Measurements from ENCODE around the gene SYT1.
"Not testable (repeated sequence)": the region's sequence is repeated elsewhere in the genome, so short reads cannot be mapped to it uniquely, and the experiment has no call there.

SYT1 gene

DNA sequence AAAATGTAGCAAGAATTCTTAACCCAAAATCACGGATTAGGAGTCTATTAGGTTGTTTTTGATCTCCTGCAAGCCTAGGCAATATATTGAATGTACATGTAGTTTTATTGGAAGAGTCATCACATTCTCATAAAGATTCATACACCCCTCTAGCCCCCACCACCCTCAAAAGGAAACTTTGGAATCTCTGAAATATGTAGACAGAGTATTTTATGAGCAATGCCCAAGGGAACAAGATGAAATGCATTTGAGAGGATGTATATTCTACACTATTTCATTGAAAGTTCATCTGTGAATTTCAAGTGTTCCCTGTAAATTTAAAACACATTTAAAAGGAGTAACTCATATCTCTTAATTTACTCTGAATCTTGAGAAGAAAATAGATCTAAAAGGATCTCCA is 103.7 kb downstream of the SYT1 start:
- DNase-seq (ENCODE audit: low read depth in 2 of 2) = no peak

DNA sequence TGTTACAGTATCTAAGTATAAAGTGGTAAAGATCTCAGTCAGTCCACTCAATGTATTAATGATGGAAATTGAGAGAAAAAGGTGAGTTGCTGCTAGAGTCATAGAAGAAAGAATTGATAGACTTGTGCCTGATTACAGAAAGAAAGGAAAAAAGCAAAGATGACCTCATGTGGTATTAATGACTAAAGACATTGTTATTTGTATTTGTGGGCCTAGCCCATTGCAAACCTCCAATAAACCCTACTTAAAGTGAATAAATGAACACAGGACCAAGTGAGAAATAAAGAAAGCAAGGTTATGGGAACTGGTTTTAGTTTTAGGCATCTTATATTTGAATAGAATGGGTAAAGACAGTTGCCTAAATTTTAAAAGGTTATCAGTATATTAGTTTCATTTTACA is 105.5 kb downstream of the SYT1 start:
- DNase-seq (ENCODE audit: low read depth in 2 of 2) = no peak

DNA sequence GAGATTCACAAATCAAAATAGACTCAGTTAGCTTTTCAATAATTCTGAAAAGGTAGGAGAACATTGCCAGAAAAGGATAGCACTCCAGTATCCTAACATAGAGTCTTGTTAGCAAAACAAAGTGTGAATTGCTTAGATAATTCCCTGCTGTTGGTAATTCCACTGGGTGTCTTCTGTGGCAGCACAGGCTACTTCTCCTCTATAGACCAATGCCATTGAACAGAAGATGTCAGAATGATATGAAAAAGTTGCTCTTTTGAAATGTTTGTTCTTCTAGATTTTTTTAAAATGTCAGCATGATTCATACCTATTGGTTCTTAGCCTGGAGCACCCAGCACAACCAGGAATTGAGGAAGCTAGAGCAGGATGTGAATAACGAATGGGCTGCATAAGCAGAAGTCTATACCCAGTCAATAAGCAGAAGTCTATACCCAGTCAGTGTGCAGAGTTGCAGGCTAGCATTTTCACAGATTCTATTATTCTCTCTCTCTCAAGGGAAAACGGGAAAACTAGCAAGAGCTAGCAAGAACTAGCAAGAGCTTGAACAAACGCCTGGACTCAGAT is 112.8 kb downstream of the SYT1 start:
- DNase-seq (ENCODE audit: low read depth in 2 of 2) = no peak

DNA sequence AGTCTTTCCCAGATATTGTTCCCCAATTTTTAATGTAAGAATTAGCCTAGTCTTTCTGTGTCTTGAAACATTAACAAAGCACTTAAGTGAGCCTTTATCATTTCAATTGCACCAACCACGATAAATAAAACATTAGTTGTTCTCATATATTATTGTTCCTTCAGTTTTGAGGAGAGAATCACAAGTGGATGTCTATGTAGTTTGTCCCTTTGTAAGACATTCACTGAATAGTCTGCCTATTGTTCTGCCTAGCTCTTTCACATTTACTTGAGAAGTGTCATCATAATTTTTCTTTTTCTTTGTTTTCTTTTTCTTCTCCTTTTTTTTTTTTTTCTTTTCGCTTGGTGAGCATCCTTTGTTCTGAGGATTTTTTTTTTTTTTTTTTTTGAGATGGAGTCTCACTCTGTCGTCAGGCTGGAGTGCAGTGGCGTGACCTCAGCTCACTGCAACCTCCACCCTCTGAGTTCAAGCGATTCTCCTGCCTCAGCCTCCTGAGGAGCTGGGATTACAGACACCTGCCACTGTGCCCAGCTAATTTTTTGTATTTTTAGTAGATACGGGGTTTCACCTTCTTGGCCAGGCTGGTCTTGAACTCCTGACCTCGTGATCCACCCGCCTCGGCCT is 129.7 kb downstream of the SYT1 start:
- no peak for DNase-seq (ENCODE audit: low read depth in 2 of 2)

DNA sequence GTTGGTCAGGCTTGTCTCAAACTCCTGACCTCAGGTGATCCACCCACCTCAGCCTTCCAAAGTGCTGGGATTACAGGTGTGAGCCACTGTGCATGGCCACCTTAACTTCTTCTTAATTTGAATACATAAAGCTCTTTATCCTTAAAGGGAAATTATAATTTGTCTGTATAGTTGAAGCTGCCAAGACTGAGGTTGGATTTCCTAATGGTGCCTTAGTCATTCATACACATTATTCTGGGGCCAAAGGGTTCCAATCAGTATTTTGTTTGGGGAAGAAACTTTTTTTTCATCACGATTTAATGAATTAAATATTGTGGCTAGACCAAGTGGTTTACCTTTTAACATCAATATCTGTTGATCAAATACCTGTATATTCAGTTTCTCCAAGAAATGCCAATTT is 135.9 kb downstream of the SYT1 start:
- no peak for DNase-seq (ENCODE audit: low read depth in 2 of 2)

DNA sequence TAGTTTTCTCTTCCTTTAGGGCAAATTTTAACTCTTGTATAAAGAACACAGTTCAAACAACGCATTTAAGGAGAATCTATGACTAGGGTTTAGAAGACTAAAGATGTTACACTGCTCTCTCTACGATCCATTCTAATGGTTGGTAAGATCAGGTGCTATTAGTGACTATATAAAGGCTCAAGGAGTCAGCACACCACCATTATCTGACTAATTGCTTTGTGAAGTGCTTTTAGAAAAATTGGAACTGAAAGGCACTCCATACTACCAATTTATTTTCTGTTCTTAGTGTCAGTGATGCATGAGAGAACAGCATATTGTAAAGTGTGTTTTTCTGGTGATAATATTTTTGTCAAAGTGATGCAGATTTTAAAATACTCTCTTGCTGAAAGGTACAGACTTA is 136.8 kb downstream of the SYT1 start:
- no peak for DNase-seq (ENCODE audit: low read depth in 2 of 2)

DNA sequence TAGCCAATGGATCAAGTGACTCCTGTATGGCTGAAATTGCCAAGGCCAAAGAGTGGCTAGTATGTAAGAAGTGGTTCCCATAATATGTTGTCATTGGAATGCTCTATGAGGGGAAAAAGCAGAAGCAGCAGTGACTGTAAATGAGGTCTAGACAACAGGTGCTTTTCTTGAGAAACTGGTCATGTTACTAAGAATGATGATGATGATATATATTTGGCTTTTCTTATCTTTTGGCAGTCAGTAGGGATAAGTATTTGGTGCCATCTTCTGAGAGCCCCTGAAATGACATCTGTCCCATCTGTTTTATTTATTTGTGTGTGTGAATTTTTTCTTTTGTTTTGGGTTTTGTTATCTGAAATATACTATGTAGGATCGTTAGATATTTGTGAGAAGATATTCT is 141.7 kb downstream of the SYT1 start:
- DNase-seq (ENCODE audit: low read depth in 2 of 2) = no peak

DNA sequence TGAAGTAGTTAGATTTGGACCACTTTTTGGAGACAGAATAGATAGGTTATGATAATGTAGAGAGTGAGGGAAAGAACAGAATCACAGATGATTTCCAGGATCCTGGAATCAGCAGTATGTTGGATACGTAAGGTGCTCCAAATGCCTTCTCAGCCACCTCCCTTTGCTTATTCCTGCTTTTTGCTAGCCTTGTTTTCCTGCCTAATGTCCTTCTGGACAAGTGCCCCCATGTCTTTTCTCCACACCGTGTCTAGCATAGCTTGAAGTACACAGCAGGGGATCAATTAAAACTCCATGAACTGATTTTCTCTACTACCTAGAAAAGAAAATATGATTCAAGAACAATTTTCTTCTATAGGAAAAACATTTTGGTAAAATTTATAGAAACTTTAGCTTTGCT is 144.0 kb downstream of the SYT1 start:
- DNase-seq (ENCODE audit: low read depth in 2 of 2) = no peak

DNA sequence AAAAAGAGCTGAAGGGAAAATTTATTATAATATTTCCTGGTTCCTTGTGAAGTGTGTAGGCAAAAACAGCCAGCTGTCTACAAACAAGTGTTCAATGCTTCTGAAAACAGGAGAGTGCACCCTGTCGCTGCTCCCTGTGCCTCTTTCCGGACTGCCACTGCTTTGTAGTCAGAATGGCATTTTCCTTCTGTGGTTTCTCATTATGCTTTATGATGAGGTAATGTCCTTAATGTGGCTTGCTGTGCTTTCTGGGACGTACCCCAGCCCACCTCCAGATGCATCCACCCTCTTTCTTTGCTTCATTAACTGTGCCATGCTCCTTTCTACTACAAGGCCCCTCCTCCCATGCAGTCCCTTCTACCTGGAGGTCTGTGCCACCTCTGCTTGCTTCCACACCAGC is 148.1 kb downstream of the SYT1 start:
- DNase-seq (ENCODE audit: low read depth in 2 of 2) = no peak

DNA sequence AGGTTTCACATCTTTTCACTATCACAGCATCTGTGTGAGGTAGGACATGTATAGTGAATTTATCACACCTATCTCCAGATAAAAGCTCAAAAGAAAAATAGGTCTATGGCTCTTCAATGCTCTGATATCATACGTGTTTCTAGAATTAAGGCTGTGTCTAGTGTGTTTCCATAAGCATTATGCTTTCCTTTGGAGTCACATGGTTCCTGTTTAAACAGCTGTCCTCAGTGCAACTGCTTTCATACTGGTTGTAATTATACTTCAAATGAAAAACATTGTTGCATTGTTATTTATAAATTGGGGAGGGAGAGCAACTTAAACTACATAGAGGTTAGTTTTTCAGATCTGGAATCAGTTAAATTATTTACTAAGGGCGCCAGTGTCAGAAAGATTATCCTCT is 151.6 kb downstream of the SYT1 start:
- DNase-seq (ENCODE audit: low read depth in 2 of 2) = no peak

DNA sequence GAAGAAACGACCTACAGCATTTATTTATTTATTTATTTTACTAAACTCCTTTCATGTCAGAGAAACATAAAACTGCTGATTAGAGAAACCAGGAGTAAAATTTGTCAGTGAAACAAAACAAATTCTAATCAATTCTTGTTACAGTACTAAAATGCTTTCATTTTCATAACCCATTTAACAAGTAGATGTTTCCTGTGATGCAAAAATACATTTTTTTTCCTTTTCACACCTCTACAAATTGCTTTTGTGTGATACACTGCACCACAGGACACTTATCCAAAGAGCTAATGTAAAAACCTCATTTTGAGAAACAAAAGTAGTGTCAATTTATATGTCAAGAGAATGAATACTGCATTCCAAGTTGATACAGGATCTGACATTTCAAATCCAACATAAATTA is 155.1 kb downstream of the SYT1 start:
- DNase-seq (ENCODE audit: low read depth in 2 of 2) = no peak

DNA sequence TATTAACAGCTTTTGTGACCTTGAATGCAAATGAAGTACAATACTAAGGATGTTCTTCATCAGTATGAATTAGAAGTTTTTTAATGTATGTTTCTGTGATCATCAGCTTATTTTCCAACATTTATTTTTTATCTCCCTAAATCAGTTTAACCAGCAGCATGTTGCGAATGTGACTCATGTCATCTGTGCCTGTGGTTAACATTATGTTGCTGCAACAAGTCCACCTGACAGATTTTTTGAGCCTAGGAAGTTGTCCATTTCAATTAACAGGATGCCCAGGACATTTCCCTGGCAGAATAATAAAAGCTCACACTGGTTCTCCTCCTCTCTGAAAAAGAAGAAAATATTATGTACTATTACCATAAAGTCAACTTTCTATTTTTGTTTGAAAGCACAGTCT is 155.5 kb downstream of the SYT1 start:
- DNase-seq (ENCODE audit: low read depth in 2 of 2) = no peak

DNA sequence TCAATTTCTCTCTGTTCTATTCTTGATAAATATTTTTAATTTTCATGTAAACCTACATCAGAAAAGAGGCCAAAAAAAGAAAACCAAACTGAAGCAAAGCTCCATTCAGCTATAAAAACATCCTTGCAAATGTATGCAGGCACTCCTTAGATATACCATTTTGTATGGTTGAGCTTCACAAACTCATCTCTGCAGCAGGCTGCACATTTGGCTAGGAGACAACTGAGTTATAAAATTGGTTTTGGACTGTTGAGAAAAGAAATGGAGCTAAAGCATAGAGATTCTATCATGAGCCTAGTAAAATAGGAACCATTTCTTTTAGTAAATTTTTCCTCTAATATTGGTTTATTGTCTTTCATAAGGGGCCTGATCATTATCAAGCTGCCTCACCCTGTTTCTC is 156.4 kb downstream of the SYT1 start:
- no peak for DNase-seq (ENCODE audit: low read depth in 2 of 2)

DNA sequence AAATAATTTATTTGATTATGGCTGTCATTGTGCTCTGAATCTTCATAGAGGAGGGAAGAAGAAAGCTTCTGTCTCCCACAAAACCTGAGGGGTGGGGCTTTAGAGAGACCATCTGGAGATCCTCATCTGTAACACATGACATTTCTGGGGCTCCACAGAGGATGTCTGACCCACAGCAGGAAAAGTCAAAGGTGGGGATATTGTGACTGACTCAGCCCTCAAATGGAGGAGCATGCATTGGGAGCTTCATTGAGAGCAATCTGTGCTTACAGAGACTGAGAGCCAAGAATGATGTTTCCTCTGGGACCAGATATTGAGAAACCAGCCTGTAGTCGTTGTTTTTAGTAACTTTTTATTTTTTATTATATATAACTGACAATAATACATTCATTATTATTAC is 158.7 kb downstream of the SYT1 start:
- no peak for DNase-seq (ENCODE audit: low read depth in 2 of 2)

DNA sequence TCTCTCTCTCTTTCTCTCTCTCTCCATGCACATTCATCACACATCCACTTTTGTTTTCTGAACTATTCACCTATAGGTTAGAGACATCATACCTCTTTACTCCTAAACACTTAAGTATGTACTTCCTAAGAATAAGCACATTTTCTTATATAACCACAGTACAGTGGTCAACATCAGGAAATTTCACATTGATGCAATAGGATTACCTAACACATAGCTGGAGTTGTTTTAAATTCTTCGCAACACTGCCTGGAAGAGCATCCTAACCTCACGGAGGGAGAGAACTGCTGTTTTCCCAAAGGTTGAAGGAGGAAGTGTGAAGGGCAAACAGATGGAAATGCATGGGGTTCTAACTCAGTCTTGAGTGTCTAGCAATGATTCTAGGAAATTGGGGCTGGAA is 159.2 kb downstream of the SYT1 start:
- no peak for DNase-seq (ENCODE audit: low read depth in 2 of 2)

DNA sequence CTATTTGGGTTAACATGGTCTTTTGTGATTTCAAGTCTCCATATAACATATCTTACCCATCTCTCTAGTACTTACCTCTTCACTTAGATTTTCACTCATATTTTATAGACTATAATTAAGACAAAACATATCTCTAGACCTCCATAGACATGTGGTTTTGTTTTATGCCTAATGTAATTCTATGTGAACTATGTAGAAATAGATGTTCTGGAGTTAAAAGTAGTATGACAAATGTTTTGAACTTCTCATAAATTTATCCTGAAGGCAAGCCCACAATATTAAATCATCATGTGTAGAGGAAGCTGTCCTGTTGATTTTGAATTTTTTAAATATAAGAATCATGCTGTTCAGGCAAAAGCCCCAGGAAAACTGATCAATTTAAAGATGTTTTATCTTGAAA is 169.2 kb downstream of the SYT1 start:
- no peak for DNase-seq (ENCODE audit: low read depth in 2 of 2)

DNA sequence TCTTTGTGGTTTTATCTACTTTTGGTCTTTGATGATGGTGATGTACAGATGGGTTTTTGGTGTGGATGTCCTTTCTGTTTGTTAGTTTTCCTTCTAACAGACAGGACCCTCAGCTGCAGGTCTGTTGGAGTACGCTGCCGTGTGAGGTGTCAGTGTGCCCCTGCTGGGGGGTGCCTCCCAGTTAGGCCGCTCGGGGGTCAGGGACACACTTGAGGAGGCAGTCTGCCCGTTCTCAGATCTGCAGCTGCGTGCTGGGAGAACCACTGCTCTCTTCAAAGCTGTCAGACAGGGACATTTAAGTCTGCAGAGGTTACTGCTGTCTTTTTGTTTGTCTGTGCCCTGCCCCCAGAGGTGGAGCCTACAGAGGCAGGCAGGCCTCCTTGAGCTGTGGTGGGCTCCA is 180.2 kb downstream of the SYT1 start:
- DNase-seq (ENCODE audit: low read depth in 2 of 2) = not testable (repeated sequence)

DNA sequence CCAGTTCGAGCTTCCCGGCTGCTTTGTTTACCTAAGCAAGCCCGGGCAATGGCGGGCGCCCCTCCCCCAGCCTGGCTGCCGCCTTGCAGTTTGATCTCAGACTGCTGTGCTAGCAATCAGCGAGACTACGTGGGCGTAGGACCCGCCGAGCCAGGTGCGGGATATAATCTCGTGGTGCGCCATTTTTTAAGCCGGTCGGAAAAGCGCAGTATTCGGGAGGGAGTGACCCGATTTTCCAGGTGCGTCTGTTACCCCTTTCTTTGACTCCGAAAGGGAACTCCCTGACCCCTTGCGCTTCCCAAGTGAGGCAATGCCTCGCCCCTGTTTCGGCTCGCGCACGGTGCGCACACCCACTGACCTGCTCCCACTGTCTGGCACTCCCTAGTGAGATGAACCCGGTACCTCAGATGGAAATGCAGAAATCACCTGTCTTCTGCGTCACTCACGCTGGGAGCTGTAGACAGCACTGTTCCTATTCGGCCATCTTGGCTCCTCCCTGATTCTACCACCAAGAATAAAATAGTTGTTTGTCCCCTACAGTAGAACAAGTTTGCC is 180.7 kb downstream of the SYT1 start:
- not testable (repeated sequence) for DNase-seq (ENCODE audit: low read depth in 2 of 2)

DNA sequence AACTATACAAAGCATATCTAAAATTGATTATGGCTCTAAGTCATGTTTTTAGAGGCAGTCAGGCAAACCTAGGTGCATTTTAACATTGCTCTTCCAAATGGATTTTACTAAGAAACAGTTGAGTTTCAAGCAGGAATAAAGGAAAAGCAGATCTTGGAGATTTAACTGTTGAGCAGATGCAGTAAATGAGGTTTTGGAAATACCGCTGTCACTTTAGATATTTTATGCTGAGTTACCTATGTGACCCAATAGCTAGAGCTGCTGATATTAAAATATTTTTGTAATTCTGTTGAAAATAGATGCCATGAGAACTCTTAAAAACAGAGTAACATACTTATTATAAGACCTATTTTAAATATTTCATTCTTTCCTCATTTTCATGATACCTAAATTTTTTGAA is 181.4 kb downstream of the SYT1 start:
- no peak for DNase-seq (ENCODE audit: low read depth in 2 of 2)

DNA sequence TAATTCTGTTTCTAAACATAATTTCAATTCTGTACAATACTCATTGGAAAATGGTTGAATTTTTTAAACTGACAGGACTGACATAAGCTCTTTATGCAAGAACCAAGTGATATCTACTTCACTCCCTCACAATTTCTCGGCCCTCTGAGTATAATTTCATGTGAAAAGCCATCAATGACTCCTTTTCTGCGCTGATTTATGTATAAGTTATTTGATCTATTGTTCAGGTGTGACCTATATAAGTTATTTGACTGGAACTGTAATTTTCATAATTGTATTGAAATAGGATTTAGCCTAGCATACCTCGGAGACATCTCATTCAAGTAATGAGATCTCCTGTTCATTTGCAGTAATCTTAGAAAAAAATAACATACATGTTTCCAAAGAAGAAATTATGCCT is 184.4 kb downstream of the SYT1 start:
- no peak for DNase-seq (ENCODE audit: low read depth in 2 of 2)

DNA sequence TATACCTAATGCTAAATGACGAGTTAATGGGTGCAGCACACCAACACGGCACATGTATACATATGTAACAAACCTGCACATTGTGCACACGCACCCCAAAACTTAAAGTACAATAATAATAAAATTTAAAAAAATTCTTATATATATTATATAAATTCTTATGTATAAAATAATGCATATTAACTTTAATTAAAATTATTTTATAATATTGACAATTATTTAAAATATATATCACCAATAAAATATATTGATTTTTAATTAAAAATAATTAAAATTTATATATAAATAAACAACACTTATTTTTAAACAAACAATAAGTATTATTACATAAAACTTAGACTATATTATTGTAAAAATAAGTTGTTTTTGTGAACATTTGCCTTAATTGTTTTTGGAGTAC is 188.8 kb downstream of the SYT1 start:
- no peak for DNase-seq (ENCODE audit: low read depth in 2 of 2)

DNA sequence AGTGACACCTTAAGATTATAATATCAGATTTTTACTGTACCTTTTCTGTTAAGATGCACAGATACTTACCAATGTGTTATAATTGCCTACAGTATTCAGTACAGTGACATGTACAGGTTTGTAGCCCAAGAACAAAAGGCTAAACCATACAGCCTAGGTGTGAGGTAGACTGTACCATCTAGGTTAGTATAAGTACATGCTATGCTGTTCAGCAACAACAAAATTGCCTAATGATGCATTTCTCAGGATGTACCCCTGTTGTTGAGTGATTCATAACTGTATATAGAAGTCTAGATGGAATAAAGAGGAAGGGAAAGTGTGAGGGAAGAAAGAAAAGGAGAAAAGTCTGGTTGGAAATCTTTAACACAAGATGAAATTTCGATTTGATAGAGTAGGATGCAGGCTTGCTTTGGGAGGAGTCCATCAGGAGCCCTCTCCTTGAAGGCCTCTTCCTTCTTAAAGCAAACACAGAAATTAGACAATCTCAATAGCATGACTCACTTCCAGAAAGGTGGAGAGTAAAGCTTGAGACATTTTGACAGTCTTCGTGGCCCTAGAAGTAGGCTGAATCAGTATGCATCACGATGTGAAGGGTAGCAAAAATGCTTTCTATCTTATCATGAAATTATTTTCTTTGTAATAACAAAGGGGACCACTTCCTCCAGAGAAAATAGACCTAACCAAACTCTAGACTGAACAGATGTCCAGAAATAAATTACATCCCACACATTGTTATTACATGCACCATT is 191.5 kb downstream of the SYT1 start:
- no peak for DNase-seq (ENCODE audit: low read depth in 2 of 2)

DNA sequence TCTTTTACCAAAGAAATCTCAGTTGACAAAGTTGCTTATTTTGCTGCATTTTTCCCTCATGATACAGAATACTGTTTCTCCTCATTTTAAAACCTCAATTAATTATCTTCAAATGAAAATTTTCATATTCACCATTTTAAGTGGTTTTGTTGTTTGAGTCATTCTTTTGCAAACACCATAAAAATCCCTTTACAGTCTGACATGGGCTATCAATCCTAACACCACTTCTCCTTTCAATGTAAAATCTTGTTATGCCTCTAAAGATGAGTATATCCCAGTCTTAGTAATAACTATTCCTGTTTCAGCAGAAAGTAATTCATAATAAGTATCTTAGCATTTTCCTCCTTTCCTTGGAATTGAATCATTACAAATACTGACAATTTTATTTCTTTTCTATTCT is 192.2 kb downstream of the SYT1 start:
- DNase-seq (ENCODE audit: low read depth in 2 of 2) = no peak
